HepG2 (cell line): Measurements from ENCODE around the gene DRC7. TPM values are rescaled to one million over a fixed set of nuclear protein-coding genes. Genes with fewer than 3 reads are reported as not detected.

Experiments
- AGO1 ChIP-seq: fragments of 200-400 bp; formaldehyde crosslinking; IDR thresholded peaks from 2 replicates; pipeline ENCODE4 v1.6.1; 2017; ENCODE audit warnings: mild to moderate bottlenecking, low read depth, low read length, moderate library complexity; ENCODE audit not compliant: poor library complexity, severe bottlenecking
- CHD4 ChIP-seq: fragments of 200-600 bp; sonication (generic); IDR thresholded peaks from 2 replicates; pipeline ENCODE4 v1.7.0; 2017; ENCODE audit warnings: mild to moderate bottlenecking, low read length, borderline replicate concordance
- CREB1 ChIP-seq, 2 experiments: fragments of 450-650 bp in 1 of 2; IDR thresholded peaks; 2 replicates each; pipeline ENCODE4 v1.6.1; 2016 to 2017; ENCODE audit warnings: control low read depth in 1 of 2, mild to moderate bottlenecking in 1 of 2, missing compliant biosample characterization in 1 of 2, missing genetic modification characterization in 1 of 2
- CREB3 ChIP-seq: sonication (generic); formaldehyde crosslinking; IDR thresholded peaks from 2 replicates; pipeline ENCODE4 v1.5.0; 2020; ENCODE audit warnings: missing genetic modification reagents
- DNMT1 ChIP-seq: sonication (generic); formaldehyde crosslinking; IDR thresholded peaks from 2 replicates; pipeline ENCODE4 v1.5.1; 2020; ENCODE audit warnings: mild to moderate bottlenecking, missing genetic modification reagents
- FOXC1 ChIP-seq: sonication (generic); formaldehyde crosslinking; IDR thresholded peaks from 2 replicates; pipeline ENCODE4 v1.8.0; 2022; ENCODE audit warnings: mild to moderate bottlenecking, missing genetic modification reagents, borderline replicate concordance
- HES4 ChIP-seq: sonication (generic); formaldehyde crosslinking; IDR thresholded peaks from 2 replicates; pipeline ENCODE4 v1.9.0; 2021; ENCODE audit warnings: mild to moderate bottlenecking, missing genetic modification reagents, borderline replicate concordance
- HIVEP1 ChIP-seq: sonication (generic); formaldehyde crosslinking; IDR thresholded peaks from 2 replicates; pipeline ENCODE4 v1.4.0; 2020; ENCODE audit warnings: mild to moderate bottlenecking, missing genetic modification reagents
- KLF12 ChIP-seq: sonication (generic); formaldehyde crosslinking; IDR thresholded peaks from 2 replicates; pipeline ENCODE4 v1.4.0; 2020; ENCODE audit warnings: missing genetic modification reagents, borderline replicate concordance
- MED13 ChIP-seq: sonication (generic); formaldehyde crosslinking; IDR thresholded peaks from 2 replicates; pipeline ENCODE4 v1.5.0; 2020; ENCODE audit warnings: missing genetic modification reagents
- MLX ChIP-seq: IDR thresholded peaks from 2 replicates; pipeline ENCODE4 v1.6.1; 2016
- MYC ChIP-seq: sonication (generic); formaldehyde crosslinking; IDR thresholded peaks from 2 replicates; pipeline ENCODE4 v1.9.0; 2021; ENCODE audit warnings: missing genetic modification reagents, borderline replicate concordance
- NFE2 ChIP-seq: sonication (generic); formaldehyde crosslinking; IDR thresholded peaks from 2 replicates; pipeline ENCODE4 v1.4.0; 2020; ENCODE audit warnings: missing genetic modification reagents
- NFE2L1 ChIP-seq: sonication (generic); formaldehyde crosslinking; IDR thresholded peaks from 2 replicates; pipeline ENCODE4 v1.4.0; 2020; ENCODE audit warnings: missing genetic modification reagents, mild to moderate bottlenecking, borderline replicate concordance
- POLR2A ChIP-seq, 2 experiments: IDR thresholded peaks; 2 replicates each; pipeline ENCODE4 v1.6.1; 2011; ENCODE audit warnings: low read depth in 2 of 2, low read length in 2 of 2, mild to moderate bottlenecking in 1 of 2, moderate library complexity in 1 of 2; ENCODE audit not compliant: insufficient read depth in 1 of 2
- RFXANK ChIP-seq: IDR thresholded peaks from 2 replicates; pipeline ENCODE4 v1.6.1; 2016
- TBX2 ChIP-seq: sonication (generic); formaldehyde crosslinking; IDR thresholded peaks from 2 replicates; pipeline ENCODE4 v1.5.0; 2020; ENCODE audit warnings: missing genetic modification reagents, mild to moderate bottlenecking, borderline replicate concordance
- TMF1 ChIP-seq: sonication (generic); formaldehyde crosslinking; IDR thresholded peaks from 2 replicates; pipeline ENCODE4 v1.8.1; 2022; ENCODE audit warnings: low read depth, missing genetic modification reagents
- TRIM22 ChIP-seq: fragments of 450-650 bp; IDR thresholded peaks from 2 replicates; pipeline ENCODE4 v1.6.1; 2017
- XRCC5 ChIP-seq: fragments of 200-400 bp; formaldehyde crosslinking; optimal IDR thresholded peaks from 2 replicates; pipeline ENCODE3; 2017; ENCODE audit warnings: mild to moderate bottlenecking, low read length
- ZNF44 ChIP-seq: sonication (generic); formaldehyde crosslinking; IDR thresholded peaks from 2 replicates; pipeline ENCODE4 v1.5.1; 2020; ENCODE audit warnings: mild to moderate bottlenecking, missing genetic modification reagents
- ZNF550 ChIP-seq: sonication (generic); formaldehyde crosslinking; IDR thresholded peaks from 2 replicates; pipeline ENCODE4 v1.4.0; 2020; ENCODE audit warnings: mild to moderate bottlenecking, missing genetic modification reagents, borderline replicate concordance
- ZNF780A ChIP-seq: sonication (generic); formaldehyde crosslinking; IDR thresholded peaks from 2 replicates; pipeline ENCODE4 v1.8.0; 2022; ENCODE audit warnings: mild to moderate bottlenecking, missing genetic modification reagents, moderate library complexity
- polyA plus RNA-seq, 8 experiments: library from polyadenylated mRNA; depleted of rRNA in 3 of 8; stranded (reverse) in 7 of 8; unstranded in 1 of 8; fragments of >200 nt; fragmentation: Illumina TruSeq in 4 of 8; extraction: Trizol in 4 of 8; gene quantifications; 2 replicates each; pipeline versions ENCODE4 v1.2.1 to v1.2.3, GENCODE V29; 2011 to 2016; ENCODE audit warnings: low read depth in 4 of 8, missing spikeins in 1 of 8, mixed read lengths in 1 of 8; ENCODE audit not compliant: insufficient read depth in 1 of 8
- total RNA-seq, 5 experiments: library from RNA; depleted of rRNA; stranded (reverse); fragments of >200 nt; fragmentation: Illumina TruSeq; extraction: Trizol; gene quantifications; 2 replicates each; pipeline ENCODE4 v1.2.3, GENCODE V29; 2016; ENCODE audit warnings: low read depth in 1 of 5

Gene DRC7
- total and polyA plus RNA-seq, 2 of the 13 experiments (the other 11 are each of a cell fraction or from before 2014, with no cell fraction given) = 2.7 to 3.4 TPM

- TF ChIP-seq ZNF550 (CRISPR knock-in tag) (no peak), DNMT1 (CRISPR knock-in tag) (0 out of 2 replicates have a peak, but pooled peaks have one; percentile 62), AGO1 (no peak), CREB3 (CRISPR knock-in tag) (peak; percentile 45; the same call in 1 of the 2 replicates), HIVEP1 (CRISPR knock-in tag) (no peak), FOXC1 (peak; percentile 46; the same call in 1 of the 2 replicates), MED13 (CRISPR knock-in tag) (peak; percentile 57; the same call in 1 of the 2 replicates), NFE2L1 (CRISPR knock-in tag) (no peak), ZNF780A (CRISPR knock-in tag) (no peak), NFE2 (CRISPR knock-in tag) (no peak), KLF12 (peak; percentile 75; the same call in 1 of the 2 replicates), HES4 (CRISPR knock-in tag) (peak; percentile 52; the same call in 1 of the 2 replicates), MLX (CRISPR knock-in tag) (peak; percentile 53; the same call in 1 of the 2 replicates), TRIM22 (no peak), TBX2 (CRISPR knock-in tag) (peak; percentile 47; the same call in 1 of the 2 replicates), MYC (CRISPR knock-in tag) (peak; percentile 64; the same call in 1 of the 2 replicates), TMF1 (CRISPR knock-in tag) (0 out of 2 replicates have a peak, but pooled peaks have one; percentile 67), POLR2A (IDR thresholded peaks at IDR 0.05; ENCODE audit: insufficient read depth in 1 of 2, low read depth in 2 of 2, low read length in 2 of 2) (no peak), XRCC5 (peak; percentile 99), RFXANK (no peak), CREB1 (IDR thresholded peaks at IDR 0.05) (no peak), CREB1 (CRISPR knock-in tag; IDR thresholded peaks at IDR 0.05) (no peak), CHD4 (peak; percentile 98), ZNF44 (CRISPR knock-in tag) (no peak)
These were observed 45.8 kb upstream of the DRC7 start (continued) for GRCh38 chr16:57648581-57649442.
